GM12865 (cell line): ENCODE measurements around the gene CARD10.
A peak's percentile ranks its signal among the peaks of the same experiment; 100 is the strongest.

Experiments used
- DNase-seq: peaks from one replicate; pipeline ENCODE4 v3.0.0; 2010; ENCODE audit warnings: low read depth
- H3K4me3 ChIP-seq: 2 replicates; pipeline ENCODE4 v1.5.1; 2011; ENCODE audit warnings: mild to moderate bottlenecking, low read depth, low read length, control low read depth
- TF ChIP-seq, protein P1 (sequence below): IDR thresholded peaks from 2 replicates; pipeline ENCODE4 v1.5.1; 2011; ENCODE audit warnings: low read length, control low read depth, low read depth, inconsistent platforms; ENCODE audit not compliant: insufficient read depth; ENCODE audit errors: missing control alignments

CARD10 gene

DNA sequence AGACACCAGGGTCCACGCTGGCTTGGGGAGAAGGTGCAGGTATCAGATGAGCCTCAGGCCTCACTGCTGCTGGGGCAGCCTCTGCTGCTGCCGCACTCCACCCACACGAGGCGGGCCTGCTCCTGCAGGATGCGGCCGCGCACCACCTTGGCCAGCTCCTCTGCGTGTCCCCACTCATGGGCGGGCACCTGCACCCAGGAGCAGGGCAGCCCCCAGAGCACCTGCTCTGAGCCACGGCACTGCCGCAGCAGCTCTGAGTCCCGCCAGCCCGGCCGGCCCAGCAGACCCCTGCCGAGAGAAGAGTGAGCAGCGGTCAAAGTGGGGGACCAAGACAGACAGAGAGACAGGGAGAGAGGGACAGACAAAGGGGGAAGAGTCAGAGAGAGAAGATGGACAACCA lies 28.1 kb downstream of the CARD10 start:
- no peak for DNase-seq
- H3K4me3 ChIP-seq = no peak overlapping the region
- TF ChIP-seq, protein P1, sequence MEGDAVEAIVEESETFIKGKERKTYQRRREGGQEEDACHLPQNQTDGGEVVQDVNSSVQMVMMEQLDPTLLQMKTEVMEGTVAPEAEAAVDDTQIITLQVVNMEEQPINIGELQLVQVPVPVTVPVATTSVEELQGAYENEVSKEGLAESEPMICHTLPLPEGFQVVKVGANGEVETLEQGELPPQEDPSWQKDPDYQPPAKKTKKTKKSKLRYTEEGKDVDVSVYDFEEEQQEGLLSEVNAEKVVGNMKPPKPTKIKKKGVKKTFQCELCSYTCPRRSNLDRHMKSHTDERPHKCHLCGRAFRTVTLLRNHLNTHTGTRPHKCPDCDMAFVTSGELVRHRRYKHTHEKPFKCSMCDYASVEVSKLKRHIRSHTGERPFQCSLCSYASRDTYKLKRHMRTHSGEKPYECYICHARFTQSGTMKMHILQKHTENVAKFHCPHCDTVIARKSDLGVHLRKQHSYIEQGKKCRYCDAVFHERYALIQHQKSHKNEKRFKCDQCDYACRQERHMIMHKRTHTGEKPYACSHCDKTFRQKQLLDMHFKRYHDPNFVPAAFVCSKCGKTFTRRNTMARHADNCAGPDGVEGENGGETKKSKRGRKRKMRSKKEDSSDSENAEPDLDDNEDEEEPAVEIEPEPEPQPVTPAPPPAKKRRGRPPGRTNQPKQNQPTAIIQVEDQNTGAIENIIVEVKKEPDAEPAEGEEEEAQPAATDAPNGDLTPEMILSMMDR = no peak

GRCh38 chr22:37489983-37490382 lies 29.2 kb downstream of the CARD10 start:
- H3K4me3 ChIP-seq = no peak overlapping the region
- TF ChIP-seq, protein P1 = no peak
- no peak for DNase-seq

GRCh38 chr22:37488337-37489135 lies 30.7 kb downstream of the CARD10 start:
- TF ChIP-seq, protein P1 = no peak
- no peak for DNase-seq
- H3K4me3 ChIP-seq = no peak overlapping the region

- DNase-seq = no peak
- H3K4me3 ChIP-seq = no peak overlapping the region
- TF ChIP-seq, protein P1 = no peak
Measured at GRCh38 chr22:37487571-37487970, 31.6 kb downstream of the CARD10 start.

GRCh38 chr22:37487129-37487528 lies 32.1 kb downstream of the CARD10 start:
- DNase-seq = no peak
- TF ChIP-seq, protein P1 = no peak
- no peak overlapping the region for H3K4me3 ChIP-seq

- DNase-seq = peak; percentile 88
- peak within 1 kb of the TSS; percentile 78 for H3K4me3 ChIP-seq
- TF ChIP-seq, protein P1 = no peak
Measured at GRCh38 chr22:37486224-37486845, 32.9 kb downstream of the CARD10 start, which contains the start of gene MFNG. Gene MFNG, minus strand, starts transcription at chr22:37486384. Its CDS starts 207 bp downstream, at chr22:37486177.
